Progenitor cell of endocrine pancreas (in vitro differentiated cells): Measurements from ENCODE around the gene SPAG5. TPM values are rescaled to one million over a fixed set of nuclear protein-coding genes. Genes with fewer than 3 reads are reported as not detected.
A peak's percentile ranks its signal among the peaks of the same experiment; 100 is the strongest.

Experiments used
- DNase-seq: peaks from one replicate; pipeline ENCODE4 v3.0.0; 2021; ENCODE audit warnings: low spot score; ENCODE audit not compliant: unreplicated experiment
- H3K27ac Mint-ChIP-seq: 2 replicates; pipeline ENCODE4 v1.8.0; 2021; ENCODE audit warnings: mild to moderate bottlenecking, moderate library complexity, mixed read lengths
- H3K27me3 Mint-ChIP-seq: 2 replicates; pipeline ENCODE4 v1.8.0; 2021; ENCODE audit warnings: mixed read lengths
- H3K36me3 Mint-ChIP-seq: 2 replicates; pipeline ENCODE4 v1.8.0; 2022; ENCODE audit warnings: mixed read lengths; ENCODE audit not compliant: insufficient read depth
- H3K4me1 Mint-ChIP-seq: 2 replicates; pipeline ENCODE4 v1.8.0; 2021; ENCODE audit warnings: low read depth, mixed read lengths
- H3K4me3 Mint-ChIP-seq: 2 replicates; pipeline ENCODE4 v1.8.0; 2021; ENCODE audit warnings: low read depth, mild to moderate bottlenecking, moderate library complexity, mixed read lengths
- H3K9me3 Mint-ChIP-seq: 2 replicates; pipeline ENCODE4 v1.8.0; 2021; ENCODE audit warnings: low read depth, mixed read lengths
- CTCF ChIP-seq: fragments of 200-600 bp; sonication (generic); IDR thresholded peaks from one replicate; pipeline ENCODE4 v1.5.0; 2021; ENCODE audit warnings: antibody characterized with exemption, mild to moderate bottlenecking; ENCODE audit not compliant: unreplicated experiment
- total RNA-seq: library from RNA; stranded (reverse); gene quantifications from 2 replicates; pipeline ENCODE4 v1.2.1, GENCODE V29; 2021

Gene SPAG5
- total RNA-seq, 1 donor from 2014 or later: 69.4 TPM

DNA sequence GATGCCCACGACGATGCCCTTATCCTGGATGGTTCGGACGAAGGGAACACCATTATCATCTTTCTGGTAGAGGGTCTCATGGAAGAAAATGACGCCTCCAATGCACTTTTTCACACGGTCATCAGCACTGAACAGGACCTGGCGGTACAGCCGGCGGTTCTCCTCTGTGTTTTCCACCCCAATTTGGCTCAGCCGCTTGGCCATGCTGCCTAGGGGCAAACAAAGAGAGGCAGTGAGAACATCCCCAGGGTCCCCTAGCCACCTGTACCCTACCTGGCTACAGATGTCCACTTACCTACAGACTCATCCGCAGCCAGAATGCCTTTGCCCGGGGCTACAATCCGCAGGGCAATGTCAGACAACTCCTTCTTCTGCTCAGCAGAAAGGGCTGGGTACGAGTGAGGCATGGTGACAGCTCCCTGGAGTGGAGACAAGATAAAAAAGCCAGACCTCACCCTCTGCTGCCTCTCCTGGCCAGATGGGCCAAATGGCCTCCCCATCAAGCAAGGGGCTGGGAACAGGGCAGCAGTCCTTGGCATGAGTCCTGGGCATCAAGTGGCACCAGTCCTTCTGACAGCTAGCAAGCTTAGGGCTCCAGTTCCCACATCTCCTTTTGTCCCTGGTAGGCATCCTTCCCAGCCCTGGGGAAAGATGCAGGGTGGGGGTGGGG, 23.6 kb downstream of the SPAG5 start:
- DNase-seq: no peak
- H3K4me1 Mint-ChIP-seq: peaks cover 13% of the 10 kb centered on the region
- H3K36me3 Mint-ChIP-seq: peaks cover 6% of the 10 kb centered on the region
- no peak overlapping the region for H3K4me3 Mint-ChIP-seq
- H3K27me3 Mint-ChIP-seq: peaks cover 15% of the 10 kb centered on the region
- TF ChIP-seq CTCF: no peak
- no peak overlapping the region for H3K27ac Mint-ChIP-seq
- no peaks in the 10 kb centered on the region for H3K9me3 Mint-ChIP-seq

GRCh38 chr17:28574526-28574925, 24.3 kb downstream of the SPAG5 start:
- no peaks in the 10 kb centered on the region for H3K9me3 Mint-ChIP-seq
- H3K27ac Mint-ChIP-seq: no peak overlapping the region
- H3K4me1 Mint-ChIP-seq: peaks cover 20% of the 10 kb centered on the region
- H3K27me3 Mint-ChIP-seq: peaks cover 15% of the 10 kb centered on the region
- peak; percentile 22 for TF ChIP-seq CTCF
- H3K4me3 Mint-ChIP-seq: no peak overlapping the region
- DNase-seq: no peak
- H3K36me3 Mint-ChIP-seq: peaks cover 5% of the 10 kb centered on the region

GRCh38 chr17:28573966-28574480, 24.8 kb downstream of the SPAG5 start:
- Mint-ChIP-seq H3K4me3 (no peak overlapping the region), H3K4me1 (peaks cover 22% of the 10 kb centered on the region), H3K27me3 (peaks cover 15% of the 10 kb centered on the region), H3K27ac (no peak overlapping the region), H3K9me3 (no peaks in the 10 kb centered on the region), H3K36me3 (peaks cover 4% of the 10 kb centered on the region)
- no peak for TF ChIP-seq CTCF
- DNase-seq: no peak

- peaks cover 3% of the 10 kb centered on the region for H3K36me3 Mint-ChIP-seq
- no peak overlapping the region for H3K4me3 Mint-ChIP-seq
- DNase-seq: no peak
- H3K27me3 Mint-ChIP-seq: peaks cover 15% of the 10 kb centered on the region
- no peak overlapping the region for H3K27ac Mint-ChIP-seq
- H3K4me1 Mint-ChIP-seq: peaks cover 22% of the 10 kb centered on the region
- no peaks in the 10 kb centered on the region for H3K9me3 Mint-ChIP-seq
- TF ChIP-seq CTCF: no peak
Observed at GRCh38 chr17:28573521-28573920, 25.3 kb downstream of the SPAG5 start.

GRCh38 chr17:28573040-28573380, 25.8 kb downstream of the SPAG5 start:
- Mint-ChIP-seq H3K36me3 (peaks cover 3% of the 10 kb centered on the region), H3K27ac (no peak overlapping the region), H3K27me3 (peaks cover 15% of the 10 kb centered on the region), H3K4me3 (no peak overlapping the region), H3K9me3 (no peaks in the 10 kb centered on the region), H3K4me1 (peaks cover 22% of the 10 kb centered on the region)
- DNase-seq: no peak
- TF ChIP-seq CTCF: no peak
